Activated CD4-positive, alpha-beta memory T cell treated with anti-CD3 and anti-CD28 coated beads, Interleukin-2, amount 10 ng/mL, durations not matched to agents 7 days and 5 days (primary cell): ENCODE measurements around the gene ANAPC7. TPM values are rescaled to one million over a fixed set of nuclear protein-coding genes. Genes with fewer than 3 reads are reported as not detected.
A peak's percentile ranks its signal among the peaks of the same experiment; 100 is the strongest.
"Not testable (repeated sequence)": the region's sequence is repeated elsewhere in the genome, so short reads cannot be mapped to it uniquely, and the experiment has no call there.

ENCODE experiments used
- CTCF ChIA-PET: fragments of 350-600 bp; sonication (Branson Sonifier 250); formaldehyde crosslinking; loops from one replicate; lab custom pipeline; 2021; ENCODE audit warnings: antibody characterized with exemption, inconsistent platforms; lab: Charles Lee
- POLR2A ChIA-PET: fragments of 350-600 bp; sonication (Branson Sonifier 250); formaldehyde crosslinking; loops from one replicate; lab custom pipeline; 2021; ENCODE audit warnings: antibody characterized with exemption; lab: Charles Lee
- DNase-seq: peaks from one replicate; pipeline ENCODE4 v3.0.0-alpha.2; 2020
- H3K27ac Mint-ChIP-seq: one replicate; pipeline ENCODE4 v1.8.0; 2021; ENCODE audit warnings: mild to moderate bottlenecking, mixed read lengths
- H3K27me3 Mint-ChIP-seq: one replicate; pipeline ENCODE4 v1.8.0; 2021; ENCODE audit warnings: mixed read lengths
- H3K36me3 Mint-ChIP-seq: one replicate; pipeline ENCODE4 v1.8.0; 2021; ENCODE audit warnings: low read depth, mixed read lengths
- H3K4me1 Mint-ChIP-seq: one replicate; pipeline ENCODE4 v1.8.0; 2021; ENCODE audit warnings: mixed read lengths
- H3K4me3 Mint-ChIP-seq: one replicate; pipeline ENCODE4 v1.8.0; 2021; ENCODE audit warnings: mild to moderate bottlenecking, mixed read lengths
- H3K9me3 Mint-ChIP-seq: one replicate; pipeline ENCODE4 v1.8.0; 2021; ENCODE audit warnings: mixed read lengths
- total RNA-seq, 2 experiments: library from RNA; stranded (reverse); gene quantifications; one replicate each; pipeline ENCODE4 v1.2.3, GENCODE V29; 2021

The ANAPC7 gene
- total RNA-seq, 2 experiments from 2014 or later: 47.2 to 47.3 TPM

DNA sequence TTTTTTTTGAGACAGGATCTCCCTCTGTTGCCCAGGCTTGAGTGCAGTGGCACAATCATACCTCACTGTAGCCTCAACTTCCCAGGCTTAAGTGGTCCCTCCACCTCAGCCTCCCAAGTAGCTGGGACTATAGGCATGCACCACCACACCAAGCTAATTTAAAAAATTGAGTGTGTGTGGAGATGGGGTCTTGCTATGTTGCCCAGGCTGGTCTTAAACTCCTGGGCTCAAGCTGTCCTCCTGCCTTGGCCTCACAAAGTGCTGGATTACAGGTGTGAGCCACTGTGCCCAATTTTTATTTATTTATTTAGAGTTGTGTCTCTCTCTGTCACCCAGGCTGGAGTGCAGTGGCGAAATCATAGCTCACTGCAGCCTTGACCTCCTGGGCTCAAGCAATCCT lies 17.1 kb upstream of the ANAPC7 start:
- POLR2A ChIA-PET: not testable (repeated sequence)
- CTCF ChIA-PET: interaction anchor here (2.6 kb wide), 1 partner anchor 11 kb away, joined by 25 read pairs; no protein-coding TSS in a partner anchor

DNA sequence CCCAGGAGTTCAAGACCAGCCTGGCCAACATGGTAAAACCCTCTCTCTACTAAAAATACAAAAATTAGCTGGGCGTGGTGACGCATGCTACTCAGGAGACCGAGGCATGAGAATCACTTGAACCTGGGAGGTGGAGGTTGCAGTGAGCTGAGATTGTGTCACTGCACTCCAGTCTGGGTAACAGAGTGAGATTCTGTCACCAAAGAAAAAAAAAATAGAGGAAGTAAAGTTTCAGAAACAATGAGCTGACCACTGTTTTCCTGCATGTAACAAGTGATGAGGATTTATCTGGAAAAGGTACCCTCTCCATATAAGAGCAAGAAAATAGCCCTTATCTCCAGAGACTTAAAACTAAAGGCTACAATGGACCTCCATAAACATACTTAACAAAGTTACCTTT lies 13.6 kb upstream of the ANAPC7 start:
- CTCF ChIA-PET: interaction anchor here (2.2 kb wide), 1 partner anchor 14 kb away, joined by 18 read pairs; no protein-coding TSS in a partner anchor
- peaks cover 15% of the 10 kb centered on the region for H3K27me3 Mint-ChIP-seq
- H3K9me3 Mint-ChIP-seq, H3K27ac Mint-ChIP-seq, DNase-seq, H3K36me3 Mint-ChIP-seq, H3K4me3 Mint-ChIP-seq, POLR2A ChIA-PET, H3K4me1 Mint-ChIP-seq: not testable (repeated sequence)

More for the DNA sequence above, 17.1 kb upstream of the ANAPC7 start:
- H3K9me3 Mint-ChIP-seq, DNase-seq, H3K27ac Mint-ChIP-seq, H3K36me3 Mint-ChIP-seq, H3K4me1 Mint-ChIP-seq, H3K4me3 Mint-ChIP-seq: not testable (repeated sequence)
- peaks cover 27% of the 10 kb centered on the region for H3K27me3 Mint-ChIP-seq

DNA sequence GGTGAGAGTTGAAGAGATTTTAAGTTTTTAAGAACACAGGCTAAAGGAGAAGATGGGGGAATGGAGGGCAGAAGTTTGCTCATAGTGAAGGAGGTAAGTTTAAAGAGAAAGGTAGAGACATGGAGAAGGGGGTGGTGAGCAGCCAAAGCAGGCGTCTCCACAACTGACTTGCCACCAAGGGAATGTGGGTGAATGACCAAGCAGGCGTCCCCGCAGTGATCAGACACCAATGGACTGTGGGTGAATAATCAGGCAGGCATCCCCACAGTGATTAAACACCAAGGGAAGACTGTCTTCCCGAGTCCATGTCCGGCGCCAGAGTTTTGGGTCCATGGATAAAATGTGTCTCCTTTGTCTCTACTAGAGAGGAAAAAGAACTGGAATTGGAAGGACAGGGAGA lies 6.6 kb upstream of the ANAPC7 start:
- H3K27ac Mint-ChIP-seq, CTCF ChIA-PET, H3K4me1 Mint-ChIP-seq, POLR2A ChIA-PET, DNase-seq, H3K4me3 Mint-ChIP-seq, H3K9me3 Mint-ChIP-seq, H3K36me3 Mint-ChIP-seq: not testable (repeated sequence)
- H3K27me3 Mint-ChIP-seq: peaks cover 17% of the 10 kb centered on the region

DNA sequence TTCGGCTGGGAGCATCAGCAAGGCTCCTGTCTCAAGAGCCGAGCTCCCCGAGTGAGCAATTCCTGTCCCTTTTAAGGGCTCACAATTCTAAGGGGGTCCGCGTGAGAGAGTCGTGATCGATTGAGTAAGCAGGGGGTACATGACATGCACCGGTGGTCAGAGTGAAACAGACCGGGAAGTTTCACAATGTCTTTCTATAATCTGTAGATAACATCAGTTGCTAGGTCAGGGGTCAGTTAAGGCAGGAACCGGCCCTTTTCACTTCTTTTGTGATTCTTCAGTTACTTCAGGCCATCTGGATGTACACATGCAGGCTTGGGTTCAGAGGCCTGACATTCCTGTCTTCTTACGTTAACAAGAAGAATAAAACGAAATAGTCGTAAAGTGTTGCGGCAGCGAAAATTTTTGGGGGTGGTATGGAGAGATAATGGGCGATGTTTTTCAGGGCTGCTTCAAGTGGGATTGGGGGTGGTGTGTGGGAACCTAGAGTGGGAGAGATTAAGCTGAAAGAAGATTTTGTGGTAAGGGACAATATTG lies 1.7 kb upstream of the ANAPC7 start:
- ChIA-PET CTCF (interaction anchor here (1.0 to 2.6 kb wide), 2 partner anchors 26 kb away, joined by 3 to 13 read pairs; no protein-coding TSS in a partner anchor), POLR2A (interaction anchor here (0.6 to 1.0 kb wide), 2 partner anchors 26 to 658 kb away, joined by 3 to 4 read pairs; no protein-coding TSS in a partner anchor)
- Mint-ChIP-seq H3K4me1 (peaks cover 25% of the 10 kb centered on the region), H3K36me3 (peaks cover 14% of the 10 kb centered on the region)
- not testable (repeated sequence) for DNase-seq, H3K27ac Mint-ChIP-seq, H3K4me3 Mint-ChIP-seq, H3K27me3 Mint-ChIP-seq, H3K9me3 Mint-ChIP-seq

DNA sequence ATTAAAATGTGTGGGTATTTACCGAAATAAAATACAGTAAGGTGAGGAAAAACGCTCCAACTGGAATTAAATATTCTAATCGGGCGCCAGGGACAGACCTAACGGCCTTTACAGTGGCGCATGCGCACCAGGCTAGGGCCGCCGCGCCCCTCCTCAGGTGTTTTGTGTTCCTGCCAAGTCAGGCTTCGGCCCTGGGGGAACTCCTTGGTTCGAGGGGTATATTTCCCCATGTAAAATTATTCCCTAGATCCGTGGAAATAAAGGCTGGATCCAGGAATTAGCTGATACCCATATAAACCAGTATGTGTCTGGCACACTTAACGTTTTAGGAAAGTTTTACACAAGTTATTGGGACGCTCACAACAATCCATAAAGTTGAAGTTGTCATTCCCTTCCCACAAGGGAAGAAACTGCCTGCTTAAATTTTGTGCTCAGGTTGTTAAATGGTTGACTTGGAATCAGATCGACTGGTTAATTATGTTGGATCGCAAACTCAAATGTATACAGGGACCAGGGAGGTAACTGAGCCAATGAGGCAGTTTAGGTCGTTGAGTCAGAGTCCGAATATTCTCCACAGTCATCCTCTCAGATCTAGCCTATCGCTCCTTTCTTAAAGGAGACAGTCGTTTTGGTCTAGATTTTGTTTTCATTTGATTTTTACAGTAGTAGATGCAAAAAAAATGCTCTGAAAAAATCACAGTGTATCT lies 621 bp upstream of the ANAPC7 start:
- Mint-ChIP-seq H3K27ac (peak overlapping the region; percentile 98), H3K4me1 (peaks cover 28% of the 10 kb centered on the region), H3K27me3 (no peaks in the 10 kb centered on the region), H3K36me3 (peaks cover 21% of the 10 kb centered on the region), H3K4me3 (peak overlapping the region; percentile 97), H3K9me3 (no peaks in the 10 kb centered on the region)
- CTCF ChIA-PET: interaction anchor here (1.0 kb wide), 1 partner anchor 27 kb away, joined by 3 read pairs; no protein-coding TSS in a partner anchor
- peak; percentile 80 for DNase-seq
- POLR2A ChIA-PET: interaction anchor here (0.6 to 1.9 kb wide), 4 partner anchors 27 to 657 kb away, joined by 3 to 6 read pairs (median 4); partner anchors contain the start of gene ARPC3

DNA sequence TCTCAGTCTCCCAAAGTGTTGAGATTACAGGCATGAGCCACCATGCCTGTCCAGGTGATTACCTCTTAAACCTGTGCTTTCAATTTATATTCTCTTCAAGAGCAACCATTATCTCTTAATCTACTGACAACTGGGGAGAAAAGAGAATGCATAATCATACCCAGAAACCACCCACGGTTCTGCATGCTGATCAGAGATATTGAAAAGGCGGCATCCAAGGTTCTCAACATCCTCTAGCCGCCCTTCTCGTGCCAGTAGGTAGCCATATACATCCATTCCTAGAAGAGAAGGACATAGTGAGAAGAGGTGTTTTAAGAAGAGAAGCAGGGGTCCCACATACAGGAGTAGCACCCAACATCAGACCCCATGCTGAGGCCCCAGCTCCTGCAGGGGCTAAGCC lies 20.8 kb downstream of the ANAPC7 start:
- POLR2A ChIA-PET: interaction anchor here (0.9 kb wide), 1 partner anchor 67 kb away, joined by 3 read pairs; the partner anchor contains the start of gene ARPC3
- Mint-ChIP-seq H3K4me1 (peaks cover 33% of the 10 kb centered on the region), H3K9me3 (no peaks in the 10 kb centered on the region), H3K27me3 (no peaks in the 10 kb centered on the region), H3K36me3 (peaks cover 66% of the 10 kb centered on the region), H3K27ac (peak overlapping the region; percentile 64), H3K4me3 (no peak overlapping the region)
- CTCF ChIA-PET: no interaction called here
- peak; percentile 22 for DNase-seq

DNA sequence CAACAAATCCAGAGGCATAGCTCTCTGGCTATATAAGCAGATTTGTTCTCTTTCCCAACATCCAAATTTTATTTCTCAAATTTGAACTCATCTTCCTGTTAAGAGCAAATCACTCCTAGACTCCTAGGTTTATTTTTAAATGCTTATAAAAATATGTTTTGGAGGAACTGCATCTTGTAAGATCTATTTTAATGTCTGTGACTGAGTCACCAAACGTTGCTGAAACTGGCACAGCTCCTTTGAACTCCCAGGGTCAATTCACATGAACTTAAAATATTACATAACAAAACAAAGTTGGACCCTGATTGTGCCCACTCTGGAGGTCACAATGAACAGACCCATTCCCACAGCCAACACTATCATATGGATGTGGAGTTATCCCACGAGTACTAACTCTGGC lies 23.9 kb downstream of the ANAPC7 start:
- no peaks in the 10 kb centered on the region for H3K9me3 Mint-ChIP-seq
- H3K4me1 Mint-ChIP-seq: peaks cover 18% of the 10 kb centered on the region
- peaks cover 65% of the 10 kb centered on the region for H3K36me3 Mint-ChIP-seq
- no peaks in the 10 kb centered on the region for H3K27me3 Mint-ChIP-seq
- no peak overlapping the region for H3K4me3 Mint-ChIP-seq
- CTCF ChIA-PET: interaction anchor here (0.6 kb wide), 1 partner anchor 51 kb away, joined by 3 read pairs; no protein-coding TSS in a partner anchor
- POLR2A ChIA-PET: no interaction called here
- H3K27ac Mint-ChIP-seq: no peak overlapping the region
- DNase-seq: no peak

DNA sequence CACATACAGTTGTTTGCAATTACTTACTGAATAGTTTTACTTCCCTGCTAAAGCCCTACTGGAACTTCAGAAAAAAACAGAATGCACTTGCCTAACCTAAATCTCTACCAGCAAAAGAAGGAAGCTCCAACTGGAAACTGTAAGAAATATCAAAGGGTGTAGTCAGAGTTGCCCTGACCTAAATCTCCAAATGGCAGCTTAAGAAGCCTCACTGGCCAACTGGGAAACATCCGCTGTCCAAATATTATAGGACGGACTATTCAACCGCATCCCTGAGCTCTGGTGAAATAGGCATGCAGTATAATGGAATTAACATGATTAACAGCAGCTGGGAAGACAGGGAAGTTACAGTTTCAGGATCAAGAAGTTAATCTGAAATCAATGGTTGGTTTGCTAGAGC lies 24.3 kb downstream of the ANAPC7 start:
- peaks cover 66% of the 10 kb centered on the region for H3K36me3 Mint-ChIP-seq
- no peaks in the 10 kb centered on the region for H3K27me3 Mint-ChIP-seq
- CTCF ChIA-PET: interaction anchor here (0.6 kb wide), 1 partner anchor 52 kb away, joined by 3 read pairs; no protein-coding TSS in a partner anchor
- H3K4me3 Mint-ChIP-seq: no peak overlapping the region
- DNase-seq: no peak
- peaks cover 14% of the 10 kb centered on the region for H3K4me1 Mint-ChIP-seq
- H3K27ac Mint-ChIP-seq: no peak overlapping the region
- POLR2A ChIA-PET: no interaction called here
- H3K9me3 Mint-ChIP-seq: no peaks in the 10 kb centered on the region

DNA sequence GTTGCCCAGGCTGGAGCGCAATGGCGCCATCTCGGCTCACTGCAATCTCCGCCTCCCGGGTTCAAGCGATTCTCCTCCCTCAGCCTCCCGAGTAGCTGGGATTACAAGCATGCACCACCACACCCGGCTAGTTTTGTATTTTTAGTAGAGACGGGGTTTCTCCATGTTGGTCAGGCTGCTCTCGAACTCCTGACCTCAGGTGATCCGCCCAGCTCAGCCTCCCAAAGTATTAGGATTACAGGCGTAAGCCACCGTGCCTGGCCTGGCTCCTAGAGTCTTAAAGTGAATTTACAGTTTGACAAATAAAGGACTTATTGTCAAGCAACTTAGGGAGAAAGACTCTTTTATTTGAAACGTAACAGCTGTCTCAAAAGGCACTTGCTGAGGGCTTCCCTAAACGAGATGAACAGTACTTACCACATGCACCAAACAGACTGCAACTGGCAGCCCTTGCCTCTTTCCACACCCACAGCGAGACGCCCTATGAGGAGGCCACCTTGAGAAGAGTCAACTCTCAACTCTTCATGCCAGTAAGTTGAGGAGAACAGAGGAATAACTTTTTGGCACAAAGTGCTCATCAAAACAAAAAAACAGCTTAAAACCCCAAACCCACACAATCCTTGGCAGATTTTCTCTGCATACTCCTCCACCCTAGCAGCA lies 25.2 kb downstream of the ANAPC7 start:
- H3K27ac Mint-ChIP-seq, DNase-seq, H3K27me3 Mint-ChIP-seq, POLR2A ChIA-PET, H3K4me3 Mint-ChIP-seq, H3K9me3 Mint-ChIP-seq: not testable (repeated sequence)
- CTCF ChIA-PET: interaction anchor here (0.5 kb wide), 1 partner anchor 53 kb away, joined by 4 read pairs; no protein-coding TSS in a partner anchor
- Mint-ChIP-seq H3K36me3 (peaks cover 70% of the 10 kb centered on the region), H3K4me1 (peaks cover 10% of the 10 kb centered on the region)

DNA sequence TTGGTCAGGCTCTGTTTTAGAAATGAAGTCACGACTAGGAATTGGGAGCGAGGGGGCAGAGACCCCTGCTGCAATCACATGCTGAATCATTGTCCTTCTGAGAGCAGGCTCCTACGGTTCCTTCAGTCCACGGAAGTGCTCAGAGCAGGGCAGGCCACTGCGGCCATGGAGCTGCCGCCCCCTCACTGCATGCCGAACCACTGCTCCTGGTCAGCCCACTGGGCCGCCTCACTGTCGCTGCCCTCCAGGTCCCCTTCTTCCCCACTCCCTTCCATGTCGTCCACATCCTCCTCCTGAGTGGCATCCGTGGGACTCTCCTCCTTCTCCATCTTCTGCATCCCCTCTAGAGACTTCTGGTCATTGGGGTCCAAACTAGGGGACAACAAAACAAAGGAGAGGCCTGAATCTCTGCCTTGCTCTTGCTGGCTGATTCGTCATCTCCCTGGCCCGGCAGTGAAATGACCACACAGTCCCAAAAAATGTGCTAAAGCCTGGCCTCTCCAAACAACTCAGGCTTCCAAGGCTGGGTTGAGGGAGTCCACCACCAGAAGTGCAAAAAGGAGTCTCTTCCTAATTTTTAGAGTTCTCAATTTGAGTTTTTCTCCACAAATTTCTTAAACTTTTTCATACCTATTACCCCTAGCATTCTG lies 29.4 kb downstream of the ANAPC7 start:
- Mint-ChIP-seq H3K36me3 (peaks cover 47% of the 10 kb centered on the region), H3K27ac (no peak overlapping the region), H3K4me3 (no peak overlapping the region), H3K9me3 (no peaks in the 10 kb centered on the region), H3K4me1 (no peaks in the 10 kb centered on the region), H3K27me3 (no peaks in the 10 kb centered on the region)
- ChIA-PET CTCF (interaction anchor here (0.7 to 1.9 kb wide), 3 partner anchors 12 to 57 kb away, joined by 3 to 8 read pairs (median 8); no protein-coding TSS in a partner anchor), POLR2A (no interaction called here)
- DNase-seq: no peak

DNA sequence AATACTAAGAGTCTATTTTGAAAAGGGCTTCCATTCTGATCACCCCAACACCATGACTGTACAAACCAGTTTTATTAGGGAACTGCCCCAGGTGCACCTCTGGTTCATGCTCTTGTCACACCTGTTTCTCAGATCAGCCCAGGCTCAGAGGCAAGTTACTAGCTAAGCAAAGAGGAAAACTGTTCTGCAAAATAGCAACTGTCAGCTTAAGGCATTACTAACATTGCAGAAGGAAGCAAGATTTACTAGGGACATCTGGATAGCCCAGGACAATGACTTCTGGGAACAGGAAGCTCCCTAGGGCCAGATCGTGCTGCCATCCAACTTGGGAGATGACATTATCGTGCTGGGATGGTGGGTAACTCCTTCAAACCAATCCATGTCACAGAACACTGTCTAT lies 30.1 kb downstream of the ANAPC7 start:
- no peak overlapping the region for H3K4me3 Mint-ChIP-seq
- no peak overlapping the region for H3K27ac Mint-ChIP-seq
- ChIA-PET POLR2A (interaction anchor here (1.1 kb wide), 1 partner anchor 43 kb away, joined by 3 read pairs; no protein-coding TSS in a partner anchor), CTCF (interaction anchor here (1.9 kb wide), 1 partner anchor 58 kb away, joined by 8 read pairs; no protein-coding TSS in a partner anchor)
- no peaks in the 10 kb centered on the region for H3K27me3 Mint-ChIP-seq
- no peaks in the 10 kb centered on the region for H3K4me1 Mint-ChIP-seq
- H3K9me3 Mint-ChIP-seq: no peaks in the 10 kb centered on the region
- peaks cover 41% of the 10 kb centered on the region for H3K36me3 Mint-ChIP-seq
- no peak for DNase-seq

DNA sequence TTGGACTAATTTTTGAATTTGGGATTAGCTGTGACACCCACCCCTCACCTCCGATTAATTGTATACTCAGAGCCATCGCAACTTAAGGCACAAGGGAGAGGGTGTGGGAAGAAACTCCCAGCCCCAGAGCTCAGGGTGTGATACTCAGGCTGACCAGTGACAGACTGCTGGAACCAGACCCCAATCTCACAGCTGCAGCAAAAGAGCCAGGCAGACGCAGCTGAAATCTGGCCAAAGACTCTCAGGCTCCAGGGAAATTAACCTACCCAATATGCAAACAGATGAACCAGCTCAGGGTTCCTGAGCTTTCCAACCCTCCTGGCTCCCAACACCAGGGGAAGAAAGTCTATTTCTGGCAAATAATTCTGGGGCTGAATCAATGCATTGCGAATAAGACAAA lies 30.5 kb downstream of the ANAPC7 start:
- H3K27me3 Mint-ChIP-seq: no peaks in the 10 kb centered on the region
- H3K4me1 Mint-ChIP-seq: no peaks in the 10 kb centered on the region
- H3K4me3 Mint-ChIP-seq: no peak overlapping the region
- ChIA-PET CTCF (interaction anchor here (1.9 kb wide), 1 partner anchor 58 kb away, joined by 8 read pairs; no protein-coding TSS in a partner anchor), POLR2A (interaction anchor here (1.1 kb wide), 1 partner anchor 42 kb away, joined by 3 read pairs; no protein-coding TSS in a partner anchor)
- no peak overlapping the region for H3K27ac Mint-ChIP-seq
- DNase-seq: no peak
- peaks cover 37% of the 10 kb centered on the region for H3K36me3 Mint-ChIP-seq
- H3K9me3 Mint-ChIP-seq: no peaks in the 10 kb centered on the region
